WERI-Rb-1 (cell line): Measurements from ENCODE around the gene FGD5.

Source experiments
- DNase-seq: peaks from one replicate; pipeline ENCODE4 v3.0.0-alpha.2; 2020
- H3K27ac ChIP-seq: fragments of 250-450 bp; sonication (Bioruptor Pico); 2 replicates; pipeline ENCODE4 v1.5.1; 2020; ENCODE audit warnings: mild to moderate bottlenecking, moderate library complexity
- H3K27me3 ChIP-seq: fragments of 250-450 bp; sonication (Bioruptor Pico); 2 replicates; pipeline ENCODE4 v1.5.1; 2021; ENCODE audit warnings: mild to moderate bottlenecking, low read depth, moderate library complexity; ENCODE audit not compliant: insufficient read depth, severe bottlenecking
- H3K36me3 ChIP-seq: fragments of 250-450 bp; sonication (Bioruptor Pico); 2 replicates; pipeline ENCODE4 v1.5.1; 2020; ENCODE audit warnings: mild to moderate bottlenecking, moderate library complexity
- H3K4me3 ChIP-seq: 2 replicates; pipeline ENCODE4 v1.5.1; 2011; ENCODE audit warnings: low read depth, mild to moderate bottlenecking, control low read depth, low read length
- H3K9me3 ChIP-seq: fragments of 250-450 bp; sonication (Bioruptor Pico); 2 replicates; pipeline ENCODE4 v1.5.1; 2021; ENCODE audit warnings: mild to moderate bottlenecking, moderate library complexity; ENCODE audit not compliant: severe bottlenecking
- CTCF ChIP-seq: IDR thresholded peaks from 2 replicates; pipeline ENCODE4 v1.5.1; 2011; ENCODE audit warnings: low read depth, mild to moderate bottlenecking, control low read depth, inconsistent platforms, low read length

FGD5 gene

GRCh38 chr3:14861446-14862302, 42.9 kb downstream of the FGD5 start:
- no peak for DNase-seq
- no peaks in the 10 kb centered on the region for H3K36me3 ChIP-seq
- peaks cover 62% of the 10 kb centered on the region for H3K27me3 ChIP-seq
- H3K27ac ChIP-seq = no peak overlapping the region
- no peak for TF ChIP-seq CTCF
- no peak overlapping the region for H3K4me3 ChIP-seq
- no peaks in the 10 kb centered on the region for H3K9me3 ChIP-seq

GRCh38 chr3:14862303-14862660, 43.5 kb downstream of the FGD5 start:
- Histone ChIP-seq H3K27ac (no peak overlapping the region), H3K27me3 (peaks cover 64% of the 10 kb centered on the region), H3K36me3 (no peaks in the 10 kb centered on the region), H3K9me3 (no peaks in the 10 kb centered on the region), H3K4me3 (no peak overlapping the region)
- no peak for TF ChIP-seq CTCF
- DNase-seq = no peak

GRCh38 chr3:14862661-14863230, 44.0 kb downstream of the FGD5 start:
- no peak overlapping the region for H3K4me3 ChIP-seq
- H3K27ac ChIP-seq = no peak overlapping the region
- H3K27me3 ChIP-seq = peaks cover 66% of the 10 kb centered on the region
- no peak for DNase-seq
- H3K36me3 ChIP-seq = no peaks in the 10 kb centered on the region
- H3K9me3 ChIP-seq = no peaks in the 10 kb centered on the region
- no peak for TF ChIP-seq CTCF

GRCh38 chr3:14863333-14864100, 44.8 kb downstream of the FGD5 start:
- Histone ChIP-seq H3K36me3 (no peaks in the 10 kb centered on the region), H3K27ac (no peak overlapping the region), H3K9me3 (no peaks in the 10 kb centered on the region), H3K27me3 (peaks cover 66% of the 10 kb centered on the region), H3K4me3 (no peak overlapping the region)
- TF ChIP-seq CTCF = peak; percentile 26
- DNase-seq = no peak

- H3K27me3 ChIP-seq = peaks cover 71% of the 10 kb centered on the region
Observed at GRCh38 chr3:14864131-14864530, 45.4 kb downstream of the FGD5 start.

More at GRCh38 chr3:14864131-14864530, 45.4 kb downstream of the FGD5 start:
- no peak for TF ChIP-seq CTCF
- H3K27ac ChIP-seq = no peak overlapping the region
- no peaks in the 10 kb centered on the region for H3K9me3 ChIP-seq
- H3K36me3 ChIP-seq = no peaks in the 10 kb centered on the region
- no peak for DNase-seq
- no peak overlapping the region for H3K4me3 ChIP-seq
